NCI-H2081 (cell line): ENCODE measurements around the gene BRSK2.

Experiments
- DNase-seq, 2 experiments: peaks; one replicate each; lab custom pipeline; 2025; lab: John Stamatoyannopoulos, UW

Gene BRSK2

DNA sequence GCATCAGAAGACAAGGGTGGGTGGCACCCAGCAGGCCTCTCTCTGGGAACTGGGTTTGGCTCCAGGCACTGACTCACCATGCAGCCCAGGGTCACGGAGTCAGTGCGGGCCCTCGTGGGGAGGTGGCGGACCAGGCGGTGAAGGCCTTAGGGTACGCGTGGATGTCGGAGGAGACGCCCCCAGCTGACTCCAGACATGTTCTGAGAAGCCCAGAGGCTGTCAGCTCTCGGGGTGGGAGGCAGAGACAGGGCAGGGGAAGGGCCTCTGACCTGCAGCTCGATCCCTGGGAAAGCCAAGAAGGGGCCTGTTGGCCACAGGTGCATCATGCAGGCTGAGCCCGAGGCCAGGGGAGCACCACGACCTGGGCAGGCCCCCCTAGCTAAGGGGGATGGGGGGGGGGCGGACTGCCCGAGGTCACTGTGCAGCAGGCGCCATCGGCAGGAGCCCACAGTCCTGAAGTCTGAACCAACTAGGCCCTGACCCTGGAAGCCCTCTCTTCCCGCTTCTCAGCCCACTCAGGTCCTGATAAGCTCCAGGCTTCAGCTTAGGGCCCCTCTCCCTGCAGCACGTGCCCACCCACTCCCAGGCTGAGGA lies 78.8 kb downstream of the BRSK2 start:
- DNase-seq, result no peak

DNA sequence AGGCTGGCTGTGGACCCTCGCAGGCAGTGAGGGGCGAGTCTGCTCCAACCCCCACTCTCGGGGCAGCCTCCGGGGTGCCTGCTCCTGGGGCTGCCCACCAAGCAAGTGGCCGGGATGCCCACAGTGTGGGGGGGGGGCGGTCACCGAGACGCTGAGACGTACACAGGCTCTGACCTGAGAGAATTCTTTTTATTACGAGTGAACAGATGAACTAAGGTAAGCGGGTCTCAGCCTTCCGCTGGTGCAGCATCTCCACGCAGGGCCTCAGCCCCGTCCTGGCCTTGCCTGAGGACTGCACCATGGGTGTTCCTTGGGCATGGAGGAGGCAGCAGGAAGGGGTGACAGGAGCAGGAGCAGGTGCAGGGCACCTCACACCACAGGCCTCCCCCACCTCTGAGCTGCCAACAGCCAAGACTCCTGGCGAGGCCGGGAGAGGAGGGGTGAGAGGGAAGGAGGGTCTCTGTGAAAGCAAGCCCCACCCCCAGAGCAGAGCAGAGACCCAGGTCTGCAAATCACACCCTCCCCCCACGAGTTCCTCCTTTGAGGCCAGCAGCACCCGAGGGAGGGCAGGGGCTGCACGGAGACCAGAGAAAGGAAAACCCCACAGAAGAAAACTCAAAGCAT lies 79.7 kb downstream of the BRSK2 start:
- DNase-seq, result no peak

DNA sequence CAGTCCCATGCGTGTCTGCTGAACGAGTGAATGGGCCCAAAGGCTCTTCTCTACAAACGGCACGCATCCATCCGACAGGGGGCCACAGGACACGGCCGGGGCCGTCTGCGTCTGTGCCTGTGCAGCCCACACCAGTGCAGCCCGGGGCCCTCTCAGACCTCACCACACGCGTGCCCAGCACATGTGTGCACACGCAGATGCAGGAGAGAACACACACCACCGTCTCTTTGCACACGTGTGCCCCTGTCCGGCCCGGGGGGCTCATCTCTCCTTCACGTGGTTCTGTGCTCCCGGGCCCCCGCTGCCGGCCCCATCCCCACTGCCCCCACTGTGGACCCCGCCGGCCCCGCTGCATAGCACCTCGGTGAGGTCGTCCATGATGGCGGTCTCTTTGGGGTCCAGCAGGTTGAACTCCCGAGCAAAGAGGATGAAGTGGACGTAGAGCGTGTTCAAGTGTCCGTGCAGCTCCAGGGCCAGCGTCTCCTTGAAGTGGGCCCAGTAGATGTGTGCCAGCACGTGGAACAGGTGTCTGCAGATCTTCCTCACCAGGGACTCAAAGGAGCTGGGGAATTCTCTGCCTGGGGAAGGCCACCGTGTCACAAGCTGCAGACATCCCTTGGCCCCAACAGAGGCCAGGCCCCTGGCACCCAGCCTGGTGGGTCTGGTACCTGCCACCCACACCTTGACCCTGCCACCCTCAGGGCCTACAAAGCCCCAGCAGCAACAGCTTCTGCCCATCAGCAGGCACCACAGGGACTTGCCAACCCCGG lies 80.4 kb downstream of the BRSK2 start:
- DNase-seq, result no peak

DNA sequence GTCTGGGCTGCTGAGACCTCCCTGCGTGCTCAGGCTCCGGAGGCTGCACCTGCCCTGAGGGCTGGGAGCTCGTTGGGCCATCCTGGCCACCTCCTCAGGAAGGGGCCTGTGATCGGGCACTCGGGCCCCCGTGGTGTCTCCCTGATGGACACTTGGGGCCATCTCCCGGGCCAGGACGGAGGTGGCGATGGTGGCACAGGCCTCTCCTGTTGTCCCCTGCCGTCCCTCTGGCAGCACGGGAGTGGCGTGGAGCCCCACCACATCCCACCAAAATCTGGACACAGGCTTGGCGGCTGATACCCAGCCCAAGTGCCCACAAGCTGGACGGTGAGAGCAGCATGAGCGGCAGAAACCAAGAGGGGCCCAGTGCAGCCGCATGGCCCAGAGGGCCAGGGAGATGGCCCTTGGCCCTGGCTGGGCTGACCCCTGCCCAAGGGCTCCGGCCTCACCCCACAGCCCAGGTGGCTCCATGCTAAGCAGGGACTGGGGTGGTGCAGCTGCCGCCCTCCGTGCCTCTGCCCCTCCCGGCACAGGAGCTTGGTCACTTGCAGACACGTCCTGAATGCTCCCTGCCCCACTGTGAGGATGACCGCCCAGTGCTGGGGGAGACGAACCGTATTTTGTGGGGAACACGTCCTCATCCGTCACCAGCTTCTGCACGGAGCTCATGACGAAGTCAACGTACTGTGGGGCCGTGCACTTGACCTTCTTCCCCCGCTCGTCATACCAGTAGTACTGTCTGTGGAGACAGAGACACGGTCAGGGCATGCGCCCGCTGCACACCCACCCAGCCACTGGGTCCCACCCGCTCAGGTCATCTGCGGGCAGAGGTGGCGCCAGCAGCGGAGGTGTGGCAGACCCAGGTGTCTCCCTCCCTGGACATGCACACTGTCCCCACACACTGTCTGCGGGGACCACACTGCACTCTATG lies 81.2 kb downstream of the BRSK2 start:
- DNase-seq, result no peak

DNA sequence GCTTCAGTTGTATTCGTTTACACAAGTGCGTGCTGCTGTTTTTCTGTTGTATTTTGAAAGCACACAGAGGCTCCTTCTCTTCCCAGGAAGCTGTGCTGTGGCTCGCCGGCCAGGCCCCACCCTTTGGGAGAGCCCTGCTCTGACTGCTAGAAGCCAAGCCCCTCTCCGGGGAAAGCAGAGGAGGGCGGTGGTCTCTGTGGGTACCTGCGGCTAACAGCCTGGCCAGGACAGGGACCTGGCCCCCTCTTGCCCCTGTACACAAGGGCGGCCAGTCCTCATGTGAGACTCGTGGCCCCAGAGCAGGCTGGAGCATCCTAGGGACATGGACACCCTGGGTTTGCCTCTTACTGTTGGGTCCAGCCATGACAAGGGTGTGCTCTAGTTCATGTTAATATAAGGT lies 82.0 kb downstream of the BRSK2 start:
- DNase-seq, result no peak

DNA sequence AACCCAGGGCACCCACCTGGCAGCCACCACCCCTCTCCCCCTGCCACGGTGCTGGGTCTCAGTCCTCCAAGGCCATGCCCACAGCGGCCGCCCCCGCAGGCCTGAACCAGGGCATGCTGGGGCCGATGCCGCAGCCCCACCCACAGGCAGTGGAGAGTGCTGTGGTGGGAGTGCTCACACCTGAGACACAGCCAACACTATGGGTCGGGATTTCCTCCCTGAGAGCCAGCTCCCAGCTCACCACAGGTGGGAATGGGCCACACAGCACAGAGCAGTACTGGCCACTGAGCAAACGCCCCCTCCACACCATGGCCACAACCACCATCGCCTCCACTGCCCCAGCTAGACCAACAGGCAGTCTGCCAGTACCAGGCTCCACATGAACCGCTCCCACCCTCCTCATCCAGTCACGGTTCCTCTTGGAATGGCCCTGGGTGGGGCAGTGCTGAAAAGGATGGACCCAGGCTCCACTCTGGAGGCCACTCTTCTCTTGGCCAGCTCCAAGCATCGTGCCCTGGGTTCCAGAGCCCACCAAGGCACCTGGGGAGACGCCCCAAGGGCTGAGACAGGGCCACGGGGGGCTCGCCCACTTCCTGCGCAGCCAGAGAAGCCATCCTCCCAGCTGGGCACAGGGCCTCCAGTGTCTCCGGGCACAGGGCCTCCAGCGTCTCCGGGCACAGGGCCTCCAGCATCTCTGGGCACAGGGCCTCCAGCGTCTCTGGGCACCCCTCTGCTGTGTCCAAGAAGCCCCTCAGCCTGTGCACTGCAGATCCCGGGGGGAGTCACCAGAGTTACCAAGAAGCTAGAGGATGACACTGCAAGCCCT lies 82.7 kb downstream of the BRSK2 start:
- no peak for DNase-seq

DNA sequence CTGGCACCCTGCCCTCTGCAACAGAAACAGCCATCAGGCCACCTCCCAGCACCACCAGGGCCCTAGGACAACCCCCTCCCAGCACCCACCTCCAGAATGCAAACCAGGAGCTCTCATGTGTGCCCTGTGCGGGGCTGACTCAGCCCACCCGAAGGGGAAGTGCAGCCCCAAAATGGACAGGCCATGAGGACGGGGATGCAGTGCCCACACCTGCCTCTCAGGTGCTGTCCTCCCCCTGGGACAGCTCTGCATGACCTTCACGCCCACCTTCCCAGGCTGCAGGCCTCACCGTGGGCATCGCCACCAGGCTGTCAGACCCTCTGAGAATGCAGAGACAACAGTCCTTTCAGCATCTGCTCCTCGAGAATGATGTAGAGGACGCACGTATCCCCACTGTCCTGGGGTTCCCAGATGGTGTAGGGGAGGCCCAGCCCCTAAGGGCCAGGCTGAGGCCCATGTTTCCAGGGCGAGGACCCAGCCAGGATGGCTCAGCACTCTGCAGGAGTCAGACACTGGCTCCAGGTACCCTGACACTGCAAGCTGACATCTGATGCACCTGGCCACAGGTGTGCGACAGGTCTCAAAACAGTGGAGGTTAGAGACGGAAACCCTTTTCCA lies 83.4 kb downstream of the BRSK2 start:
- DNase-seq, result no peak

DNA sequence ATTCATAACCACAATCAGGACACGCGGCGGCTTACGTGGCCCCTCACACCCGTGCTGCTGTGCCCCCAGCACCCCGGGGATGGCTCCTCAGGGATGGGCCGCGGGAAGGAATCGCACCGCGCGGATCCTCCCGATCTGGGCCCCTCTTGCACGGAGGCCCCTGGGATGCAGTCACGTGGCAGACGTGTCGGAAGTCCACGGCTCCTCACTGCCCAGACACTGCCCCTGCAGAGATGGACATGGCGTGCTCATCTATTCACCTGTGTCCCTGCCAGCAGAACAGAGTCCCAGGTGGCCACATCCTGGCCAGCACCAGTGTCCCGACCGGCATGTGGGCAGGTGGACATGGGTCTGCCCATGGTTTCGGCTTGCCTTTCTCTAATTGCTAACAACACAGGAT lies 84.1 kb downstream of the BRSK2 start:
- DNase-seq, result no peak

DNA sequence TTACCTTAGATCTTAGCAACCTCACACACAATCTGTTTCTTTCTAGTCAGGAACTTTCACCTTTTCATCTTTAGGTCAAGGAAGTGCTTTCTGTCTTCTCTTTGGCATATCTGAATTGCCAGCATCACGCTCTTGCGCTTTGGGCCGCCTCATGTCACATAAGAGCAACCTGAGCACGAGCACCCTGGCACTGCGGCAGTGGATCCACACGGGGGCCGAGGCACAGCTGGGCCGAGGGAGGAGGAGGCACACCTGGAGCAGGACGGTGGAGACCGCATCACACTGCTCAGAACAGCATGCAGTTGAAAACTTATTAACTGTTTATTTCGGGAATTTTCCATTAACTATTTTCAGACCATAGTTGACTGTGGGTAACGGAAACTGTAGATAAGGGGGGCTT lies 86.1 kb downstream of the BRSK2 start:
- DNase-seq, result no peak

DNA sequence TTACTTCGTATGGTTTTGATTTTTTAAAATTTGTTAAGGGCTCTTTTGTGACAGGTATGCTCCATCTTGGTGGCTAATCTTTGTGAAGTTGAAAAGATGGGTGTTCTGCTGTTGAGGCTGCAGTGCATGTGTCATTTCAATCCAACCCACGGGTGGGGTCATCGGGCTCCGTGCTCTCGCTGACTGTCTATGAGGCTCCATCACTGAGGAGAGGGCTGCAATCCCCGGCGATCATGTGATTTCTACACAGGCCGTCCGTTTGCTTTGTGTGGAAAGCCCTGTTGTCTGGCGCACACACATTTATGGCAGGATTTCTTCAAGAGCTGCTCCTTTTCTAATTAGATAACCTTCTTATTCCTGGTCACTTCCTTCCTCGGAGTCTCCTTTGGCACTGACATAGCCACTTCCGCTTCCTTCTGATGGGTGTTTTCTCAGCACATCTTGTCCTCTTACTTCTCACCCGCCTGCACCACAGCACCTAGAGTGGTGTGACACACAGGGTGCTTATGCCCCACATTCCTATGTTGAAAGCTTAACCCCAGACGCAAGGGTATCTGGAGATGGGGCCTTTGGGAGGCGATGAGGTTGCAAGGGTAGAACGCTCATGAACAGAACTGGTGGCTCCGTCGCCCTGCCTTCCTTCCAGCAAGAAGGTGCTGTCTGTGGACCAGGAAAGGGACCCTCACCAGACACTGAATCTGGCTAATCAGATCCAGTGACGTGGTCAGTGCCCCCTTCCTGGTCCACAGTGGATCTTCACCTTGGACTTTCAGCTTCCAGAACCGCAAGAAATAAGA lies 87.4 kb downstream of the BRSK2 start:
- no peak for DNase-seq

DNA sequence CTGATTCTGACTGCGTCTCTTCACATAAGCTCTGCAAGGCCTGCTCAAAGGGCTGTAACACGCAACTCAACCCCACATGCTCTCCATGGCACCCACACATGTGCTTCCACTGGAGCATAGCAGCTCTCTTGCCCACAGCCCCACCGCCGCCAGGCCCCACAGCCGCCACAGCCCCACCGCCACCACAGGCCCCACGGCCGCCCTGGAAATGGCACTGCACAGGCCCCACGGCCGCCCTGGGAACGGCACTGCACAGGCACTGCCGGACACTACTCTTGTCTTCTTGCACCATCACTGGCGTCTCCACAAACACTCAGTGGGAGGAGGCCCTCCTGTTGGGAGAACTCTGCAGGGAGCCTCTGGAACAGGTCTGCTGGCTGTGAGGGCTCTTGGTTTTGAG lies 88.3 kb downstream of the BRSK2 start:
- DNase-seq, result no peak

DNA sequence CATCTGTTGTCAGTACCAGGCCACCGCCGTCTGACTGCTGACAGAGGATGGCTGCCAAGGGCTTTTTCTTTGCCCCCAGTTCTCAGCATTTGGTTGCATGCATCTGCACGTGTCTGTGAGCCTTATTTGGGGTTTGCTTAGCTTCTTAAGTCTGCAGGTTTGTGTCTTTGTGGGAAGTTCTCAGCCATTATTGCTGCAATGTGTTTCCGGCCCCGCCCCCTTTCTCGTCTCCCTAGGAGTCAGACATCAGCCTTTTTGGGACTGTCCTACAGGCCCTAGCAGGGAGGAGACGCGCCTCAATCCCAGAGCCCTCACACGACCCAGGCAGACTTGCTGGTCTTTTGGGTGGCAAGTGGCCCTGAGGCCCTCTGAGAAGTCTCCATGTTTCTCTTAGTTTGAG lies 88.8 kb downstream of the BRSK2 start:
- no peak for DNase-seq

DNA sequence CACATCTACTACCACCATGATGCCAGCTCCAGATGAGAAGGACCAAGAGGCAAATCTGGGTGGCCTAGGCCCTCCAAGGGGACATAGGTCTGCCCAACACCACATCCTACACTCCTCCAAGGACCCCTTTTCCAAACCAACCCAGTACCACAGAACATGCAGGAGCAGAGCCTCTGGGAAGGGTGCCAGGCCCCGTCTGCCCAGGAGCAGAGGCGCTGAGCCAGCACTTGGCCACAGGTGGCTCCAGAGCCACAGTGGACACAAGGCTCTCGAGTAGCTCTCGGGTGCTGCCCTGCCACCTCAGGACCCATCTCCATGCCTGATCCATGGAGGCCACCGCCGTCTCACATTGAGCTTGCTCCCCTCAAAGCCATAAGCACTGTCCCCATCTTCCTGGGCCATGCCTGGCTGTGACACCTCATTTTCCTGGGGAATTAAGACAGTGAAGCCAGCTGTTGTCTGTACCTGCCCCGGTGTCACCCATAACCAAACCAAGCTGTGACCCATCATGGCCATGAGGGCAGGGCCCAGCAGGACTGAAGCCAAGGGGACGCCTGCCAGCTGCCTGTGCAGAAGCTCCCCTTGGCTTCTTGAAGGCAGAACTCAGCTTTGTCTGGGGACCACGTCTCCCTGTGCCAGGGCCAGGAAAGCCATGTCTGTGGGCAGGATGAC lies 89.4 kb downstream of the BRSK2 start:
- DNase-seq, result no peak

DNA sequence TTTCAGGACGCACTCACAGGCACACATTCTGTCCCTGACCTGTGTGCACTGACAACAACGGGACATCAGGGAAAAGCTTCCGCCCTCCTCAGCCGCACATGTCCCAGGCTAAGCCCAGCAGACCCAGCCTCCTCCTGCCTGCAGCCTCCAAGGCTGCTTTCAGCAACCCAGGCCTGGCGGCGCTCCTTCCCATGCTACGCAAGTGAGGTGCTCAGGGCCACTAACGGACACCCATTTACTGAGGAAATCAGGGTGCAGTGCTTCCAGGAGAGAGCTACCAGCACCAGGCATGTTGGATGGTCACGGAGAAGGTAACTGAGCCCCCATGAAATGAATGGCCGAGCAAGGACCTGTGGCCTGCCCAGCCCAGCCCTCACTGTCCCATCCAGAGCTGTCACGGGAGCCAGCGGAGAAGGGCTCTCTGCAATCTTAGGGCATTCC lies 90.0 kb downstream of the BRSK2 start:
- no peak for DNase-seq

DNA sequence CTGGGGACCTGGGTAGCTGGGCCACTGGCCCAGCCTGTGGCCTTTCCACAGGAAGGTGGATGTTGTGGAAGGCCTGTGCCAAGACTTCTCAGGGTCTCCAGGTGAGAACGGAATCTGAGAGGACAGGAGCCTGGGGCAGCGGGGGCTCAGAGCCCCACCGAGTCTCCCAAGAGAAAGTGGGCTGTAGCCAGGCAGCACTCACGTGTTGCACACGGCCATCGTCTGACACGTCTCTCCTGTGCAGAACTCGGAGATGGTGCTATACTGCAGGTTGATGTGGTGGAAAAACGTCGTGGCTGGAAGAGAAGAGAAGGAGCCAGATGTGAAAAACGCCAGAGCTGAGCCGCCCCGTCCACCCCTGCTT lies 90.4 kb downstream of the BRSK2 start:
- no peak for DNase-seq

DNA sequence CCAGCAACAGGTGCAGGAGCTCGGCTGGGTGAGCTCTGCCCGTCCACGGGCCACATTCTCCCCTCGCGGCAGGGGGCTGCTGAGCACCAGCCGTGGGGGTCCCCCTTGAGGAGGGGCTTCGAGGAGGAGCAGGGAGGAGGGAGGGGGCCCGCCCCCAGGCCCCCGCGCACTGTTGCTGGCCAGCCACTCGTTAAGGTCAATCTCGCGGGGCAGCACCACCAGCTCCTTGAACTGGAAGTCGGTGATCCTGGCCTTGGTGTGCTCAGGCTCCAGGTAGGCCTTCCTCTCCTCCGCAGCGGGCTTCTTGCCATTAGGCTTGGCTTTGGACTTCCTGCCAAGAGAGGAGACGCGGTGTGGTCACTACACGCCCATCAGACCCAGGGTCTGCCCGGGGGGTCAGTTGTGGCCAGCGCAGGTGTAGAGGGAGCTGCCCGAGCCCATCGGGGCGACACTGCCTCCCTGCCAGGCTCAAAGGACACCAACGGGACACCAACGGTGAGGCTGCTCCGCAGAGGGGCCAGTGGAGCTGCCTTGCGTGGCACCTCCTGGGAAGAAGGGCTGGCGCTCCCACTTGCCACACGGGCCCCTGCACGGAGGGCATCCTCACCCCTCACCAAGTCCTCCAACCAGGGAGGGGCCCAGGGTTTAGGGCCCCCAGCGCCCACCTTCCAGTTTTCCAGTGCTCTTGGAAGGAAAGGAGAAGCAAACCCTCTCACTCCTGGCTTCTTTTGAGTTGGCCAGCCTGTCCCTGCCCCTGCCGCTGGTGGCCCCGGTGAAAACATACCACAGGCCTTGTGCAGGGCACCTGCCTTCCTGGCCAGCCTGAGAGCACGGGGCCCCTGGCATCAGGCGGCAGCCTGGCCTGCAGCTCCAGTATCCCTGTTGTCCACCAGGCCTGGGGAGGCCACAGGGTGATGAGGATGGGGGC lies 91.1 kb downstream of the BRSK2 start:
- DNase-seq, result no peak

DNA sequence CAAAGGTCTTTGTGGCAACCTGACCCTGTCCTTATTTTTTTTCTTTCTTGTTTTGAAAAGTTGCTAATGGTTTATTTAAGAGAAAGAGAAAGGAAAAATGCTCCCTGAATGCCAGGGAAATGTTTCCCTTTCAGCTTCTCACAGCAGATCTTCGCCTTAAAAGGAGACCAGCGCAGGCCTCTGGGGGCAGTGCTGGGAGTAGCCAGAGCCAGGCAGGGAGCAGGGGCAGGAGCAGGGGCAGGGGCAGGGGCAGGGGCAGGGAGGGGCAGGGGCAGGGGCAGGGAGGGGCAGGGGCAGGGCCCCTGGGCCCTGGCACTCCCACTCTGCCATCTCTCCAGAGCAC lies 91.7 kb downstream of the BRSK2 start:
- no peak for DNase-seq

DNA sequence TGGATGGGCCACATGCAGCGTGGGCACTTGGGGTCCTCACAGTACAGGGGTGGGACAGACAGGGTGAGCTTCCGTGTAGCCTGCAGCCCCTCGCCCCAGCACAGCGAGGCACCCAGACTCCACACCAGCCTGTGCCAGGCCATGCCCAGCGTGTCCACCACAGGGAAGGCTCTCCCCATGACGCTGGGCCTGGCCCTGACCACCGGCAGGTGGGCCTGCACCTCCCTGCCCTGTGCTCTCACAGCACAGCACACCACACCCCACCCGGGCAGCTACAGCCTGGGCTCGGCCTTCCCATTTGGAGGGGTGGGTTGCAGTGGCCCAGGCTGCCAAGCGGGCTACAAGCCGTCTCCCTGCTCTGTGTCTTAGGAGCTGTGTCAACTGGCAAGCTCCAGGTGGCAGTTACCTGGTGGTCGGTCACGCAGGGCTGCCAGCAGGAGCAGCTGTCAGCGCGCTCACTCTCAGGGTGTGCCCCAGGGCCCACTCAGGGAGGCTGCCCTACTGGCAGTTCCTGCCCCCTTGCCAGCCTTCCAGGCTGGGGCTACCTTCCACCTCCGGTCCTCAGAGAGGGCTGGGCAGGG lies 92.2 kb downstream of the BRSK2 start:
- DNase-seq, result no peak
